GM18507 (cell line): ENCODE measurements around the gene SRRM5.
"Not testable (repeated sequence)": the region's sequence is repeated elsewhere in the genome, so short reads cannot be mapped to it uniquely, and the experiment has no call there.

ENCODE experiments used
- DNase-seq: peaks from one replicate; pipeline ENCODE4 v3.0.0; 2011; ENCODE audit warnings: low read depth; ENCODE audit not compliant: insufficient read length; ENCODE audit errors: extremely low spot score
- FAIRE-seq: peaks from 2 replicates; lab custom pipeline; 2011; peaks lifted over from hg19 to GRCh38; lab: Jason Lieb, UNC

Gene SRRM5, protein sequence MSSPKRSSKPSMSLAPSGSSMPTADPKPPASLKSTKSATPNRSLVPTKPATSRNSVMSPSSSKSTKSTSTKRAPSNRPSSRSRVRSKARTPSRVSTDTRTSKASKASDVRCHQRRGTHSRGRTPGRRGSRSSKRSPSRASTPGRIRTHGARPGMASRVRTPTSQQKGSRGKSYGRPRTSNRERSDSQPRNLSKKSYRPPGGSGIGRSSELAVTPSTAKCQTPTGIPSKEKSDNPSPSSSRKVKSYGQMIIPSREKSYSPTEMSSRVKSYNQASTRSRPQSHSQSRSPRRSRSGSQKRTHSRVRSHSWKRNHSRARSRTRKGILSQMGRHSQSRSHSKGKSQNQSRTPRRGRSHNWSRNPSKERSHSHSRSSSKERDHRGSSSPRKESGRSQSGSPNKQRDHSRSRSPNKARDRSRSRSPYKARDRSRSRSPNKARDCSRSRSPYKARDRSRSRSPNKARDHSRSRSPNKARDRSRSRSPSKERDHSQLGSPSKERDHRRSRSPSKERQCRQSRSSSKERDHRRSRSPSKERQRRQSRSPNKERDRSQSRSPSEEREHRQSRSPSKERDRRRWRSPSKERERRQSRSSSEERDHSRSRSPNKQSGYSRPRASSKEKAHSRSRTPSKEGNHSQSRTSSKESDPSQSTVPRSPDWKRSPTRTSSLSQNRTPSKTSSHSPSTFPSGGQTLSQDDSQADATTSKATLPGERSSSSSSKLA

DNA sequence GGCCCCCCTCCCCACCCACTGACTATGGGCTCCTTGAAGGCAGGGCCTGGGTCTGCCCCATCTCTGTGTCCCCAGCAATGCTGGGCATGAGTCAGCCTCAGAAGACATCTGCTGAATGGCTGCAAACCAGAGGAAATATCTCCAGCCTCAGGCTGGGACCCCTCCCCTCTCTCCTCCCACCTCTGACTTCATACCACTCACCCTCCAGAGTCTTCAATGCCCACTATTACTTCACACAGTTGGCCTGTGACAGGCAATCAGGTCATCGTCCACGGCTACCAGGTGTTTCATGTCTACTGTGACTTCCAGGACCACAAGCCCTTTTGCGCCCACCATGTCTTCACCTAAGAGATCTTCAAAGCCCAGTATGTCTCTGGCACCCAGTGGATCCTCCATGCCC, at the start of gene SRRM5:
SRRM5 (plus strand) TSS at position 301 of the 400 bp plus-strand sequence; CDS start at position 335, 34 bp downstream.
- no peak for FAIRE-seq

DNA sequence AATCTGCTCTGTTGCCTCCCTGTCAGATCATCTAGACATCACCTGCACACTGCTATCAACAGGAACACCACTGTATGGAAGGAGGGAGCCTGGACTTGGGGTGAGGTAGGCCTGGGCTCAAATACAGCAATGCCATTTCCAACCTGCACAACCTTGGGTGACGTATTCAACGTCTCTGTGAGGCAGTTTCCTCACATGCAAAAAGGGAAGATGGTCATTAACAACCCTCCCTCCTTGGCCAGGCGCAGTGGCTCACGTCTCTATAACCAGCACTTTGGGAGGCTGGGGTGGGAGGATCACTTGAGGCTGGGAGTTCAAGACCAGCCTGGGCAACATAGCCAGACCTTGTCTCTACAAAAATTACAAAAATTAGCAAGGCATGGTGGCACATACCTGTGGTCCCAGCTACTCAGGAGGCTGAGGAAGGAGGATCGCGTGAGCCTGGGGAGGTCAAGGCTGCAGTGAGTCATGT, 49.6 kb upstream of the SRRM5 start:
- FAIRE-seq, result no peak
- DNase-seq, result no peak

More for the DNA sequence above, at the start of gene SRRM5:
- no peak for DNase-seq

DNA sequence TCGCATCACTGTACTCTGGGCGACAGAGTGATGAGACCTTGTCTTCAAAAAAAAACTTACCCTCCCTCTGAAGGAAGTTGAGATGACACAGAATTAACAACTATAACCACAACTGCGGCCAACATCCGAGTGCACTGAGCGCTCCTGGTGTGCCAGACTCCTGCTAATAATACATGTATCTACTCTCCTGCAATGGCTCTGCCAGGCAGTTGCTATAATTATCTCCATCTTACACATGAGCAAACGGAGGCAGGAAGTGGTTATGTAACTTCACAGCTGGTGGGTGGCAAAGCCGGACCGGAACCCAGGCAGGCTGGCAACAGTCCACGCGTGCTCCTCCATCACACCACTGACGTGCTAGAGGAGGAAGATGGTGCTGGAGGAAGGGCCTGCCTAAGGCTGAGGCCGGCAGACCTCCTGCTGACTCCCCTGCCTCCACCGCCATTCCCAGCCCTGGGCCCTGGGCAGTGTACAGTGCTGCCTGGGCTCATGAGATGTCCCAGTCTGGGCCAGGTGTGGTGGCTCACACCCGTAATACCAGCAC, 49.1 kb upstream of the SRRM5 start:
- peak; percentile 92 for FAIRE-seq
- peak; percentile 33 for DNase-seq

DNA sequence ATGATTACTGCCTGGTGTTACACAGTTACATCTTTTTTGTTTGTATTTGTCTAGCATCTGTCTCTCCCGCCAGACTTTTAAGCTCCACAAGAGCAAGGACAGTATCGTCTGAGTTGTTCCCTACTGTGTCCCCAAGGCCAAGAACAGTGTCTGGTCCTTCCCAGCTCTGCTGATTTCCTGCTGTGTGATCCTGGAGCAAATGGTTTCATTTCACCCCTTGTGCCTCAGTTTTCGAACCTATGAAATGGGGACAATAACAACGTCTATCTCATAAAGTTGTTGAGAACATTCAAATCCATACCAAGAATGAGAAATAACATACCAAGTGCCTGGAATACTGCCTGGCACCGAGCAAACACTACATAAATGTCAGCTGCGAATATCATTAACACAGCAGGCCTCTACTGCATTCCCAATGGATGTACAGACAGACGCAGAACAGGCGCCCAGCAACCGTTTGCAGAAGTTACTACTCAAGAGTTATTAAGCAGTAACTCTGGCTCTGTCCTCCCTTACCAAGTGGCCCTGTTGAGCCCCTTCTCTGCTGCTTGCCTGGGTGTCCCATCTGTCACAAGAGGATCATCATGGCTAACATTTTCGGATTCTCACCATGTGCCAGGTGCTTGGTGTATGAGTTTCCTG, 48.0 kb upstream of the SRRM5 start:
- no peak for DNase-seq
- FAIRE-seq, result no peak

DNA sequence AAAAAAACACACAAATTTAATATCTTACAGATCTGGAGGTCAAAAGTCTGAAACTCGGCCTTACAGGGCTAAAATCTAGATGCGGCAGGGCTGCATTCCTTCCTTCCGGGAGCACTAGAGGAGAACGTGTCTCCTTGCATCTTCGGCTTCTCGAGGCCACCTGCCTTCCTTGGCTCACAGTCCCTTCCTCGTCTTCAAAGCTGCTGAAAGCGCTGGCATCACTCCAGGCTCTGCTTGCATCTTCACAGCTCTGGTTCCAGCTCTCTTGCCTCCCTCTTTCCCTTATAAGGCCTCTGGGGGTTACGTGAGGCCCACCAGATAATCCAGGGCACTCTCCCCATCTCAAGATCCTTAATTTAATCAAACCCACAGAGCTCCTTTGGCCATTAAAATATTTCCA, 47.1 kb upstream of the SRRM5 start:
- FAIRE-seq, result no peak
- DNase-seq, result no peak

DNA sequence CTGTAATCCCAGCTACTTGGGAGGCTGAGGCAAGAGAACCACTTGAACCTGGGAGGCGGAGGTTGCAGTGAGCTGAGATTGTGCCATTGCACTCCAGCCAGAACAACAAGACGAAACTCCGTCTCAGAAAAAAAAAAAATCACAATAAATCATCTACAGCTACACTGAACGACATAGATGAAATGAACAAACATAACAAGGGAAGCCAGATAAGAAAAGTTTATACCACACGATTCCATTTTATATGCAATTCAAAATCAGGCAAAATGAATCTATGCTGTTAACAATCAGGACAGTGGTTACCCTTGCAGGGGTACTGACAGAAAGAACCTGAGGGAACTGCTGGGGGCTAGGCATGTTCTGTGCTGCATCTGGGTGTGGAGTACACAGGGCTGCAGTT, 42.2 kb upstream of the SRRM5 start:
- DNase-seq (no peak), FAIRE-seq (no peak)

DNA sequence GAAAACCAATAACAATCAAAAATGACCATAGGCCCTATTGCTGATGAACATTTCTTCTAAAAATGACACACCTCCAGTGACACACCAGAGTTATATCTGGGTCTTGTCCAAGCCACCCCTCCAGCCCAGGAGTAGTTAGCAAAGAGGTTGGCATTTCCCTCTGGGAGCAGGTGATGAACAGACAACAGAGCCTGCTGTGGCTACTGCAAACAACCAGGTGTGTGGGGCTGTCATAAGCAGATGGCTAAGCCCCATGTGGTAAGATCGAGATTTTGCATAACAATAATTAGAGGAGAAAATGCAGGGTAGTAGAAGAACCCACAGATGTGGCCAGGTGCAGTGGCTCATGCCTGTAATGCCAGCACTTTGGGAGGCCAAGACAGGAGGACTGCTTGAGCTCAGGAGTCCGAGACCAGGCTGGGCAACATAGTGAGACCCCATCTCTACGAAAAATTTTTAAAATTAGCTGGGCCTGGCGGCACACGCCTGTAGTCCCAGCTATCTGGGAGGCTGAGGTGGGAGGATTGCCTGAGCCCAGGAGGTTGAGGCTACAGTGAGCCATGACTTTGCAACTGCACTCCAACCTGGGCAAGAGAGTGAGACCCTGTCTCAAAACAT, 41.6 kb upstream of the SRRM5 start:
- DNase-seq, result no peak

DNA sequence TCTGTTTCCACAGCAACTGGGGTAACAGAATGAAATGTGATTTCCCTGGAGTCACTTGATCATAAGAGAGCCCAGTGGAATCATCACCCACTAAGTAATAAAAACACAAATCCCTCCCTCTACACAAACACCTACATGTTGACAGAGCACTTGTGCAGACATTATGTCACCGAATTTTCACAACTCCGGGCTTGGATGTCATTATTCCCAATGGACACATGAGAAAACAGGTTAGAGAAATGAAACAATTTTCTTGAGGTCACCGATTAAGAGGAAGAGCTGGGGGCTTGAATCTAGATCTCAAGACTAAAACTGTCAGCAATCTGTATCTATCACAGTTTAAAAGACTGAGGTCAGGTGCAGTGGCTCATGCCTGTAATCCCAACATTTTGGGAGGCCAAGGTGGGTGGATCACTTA, 39.7 kb upstream of the SRRM5 start:
- DNase-seq (no peak), FAIRE-seq (no peak)

More for the DNA sequence above, 41.6 kb upstream of the SRRM5 start:
- no peak for FAIRE-seq

DNA sequence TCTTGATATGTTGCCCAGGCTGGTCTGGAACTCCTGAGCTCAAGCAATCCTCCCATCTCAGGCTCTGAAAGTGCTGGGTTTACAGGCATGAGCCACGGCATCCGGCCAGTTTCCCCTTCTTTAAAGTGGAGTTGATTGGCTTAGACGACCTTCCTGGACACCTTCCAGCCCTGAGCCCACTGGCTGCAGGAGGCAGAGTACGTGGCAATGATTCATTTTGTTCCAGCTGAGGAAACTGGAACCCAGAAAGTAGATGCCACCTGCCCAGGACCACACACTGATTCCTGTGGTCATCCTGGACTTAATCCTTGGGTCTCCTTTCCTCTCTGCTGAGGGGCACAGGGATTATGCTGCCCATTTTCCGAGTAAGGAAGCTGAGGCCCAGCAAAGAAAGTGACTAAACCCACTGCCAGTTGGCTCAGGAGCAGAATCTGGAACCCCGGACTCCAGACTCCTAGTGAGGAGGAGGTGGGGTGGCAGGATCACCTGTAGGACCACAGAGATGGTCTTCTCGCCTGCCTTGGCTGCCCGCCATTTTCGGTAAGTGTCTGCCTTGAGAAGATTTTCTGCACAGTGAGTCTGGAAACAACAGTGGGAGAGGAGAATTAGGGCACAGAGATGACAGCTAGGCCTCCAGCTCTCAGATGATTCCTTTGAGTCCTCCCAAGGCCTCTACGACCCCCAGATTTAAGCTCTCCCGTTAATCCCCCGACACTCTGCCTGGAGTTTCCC, 37.3 kb upstream of the SRRM5 start:
- DNase-seq (no peak), FAIRE-seq (no peak)

DNA sequence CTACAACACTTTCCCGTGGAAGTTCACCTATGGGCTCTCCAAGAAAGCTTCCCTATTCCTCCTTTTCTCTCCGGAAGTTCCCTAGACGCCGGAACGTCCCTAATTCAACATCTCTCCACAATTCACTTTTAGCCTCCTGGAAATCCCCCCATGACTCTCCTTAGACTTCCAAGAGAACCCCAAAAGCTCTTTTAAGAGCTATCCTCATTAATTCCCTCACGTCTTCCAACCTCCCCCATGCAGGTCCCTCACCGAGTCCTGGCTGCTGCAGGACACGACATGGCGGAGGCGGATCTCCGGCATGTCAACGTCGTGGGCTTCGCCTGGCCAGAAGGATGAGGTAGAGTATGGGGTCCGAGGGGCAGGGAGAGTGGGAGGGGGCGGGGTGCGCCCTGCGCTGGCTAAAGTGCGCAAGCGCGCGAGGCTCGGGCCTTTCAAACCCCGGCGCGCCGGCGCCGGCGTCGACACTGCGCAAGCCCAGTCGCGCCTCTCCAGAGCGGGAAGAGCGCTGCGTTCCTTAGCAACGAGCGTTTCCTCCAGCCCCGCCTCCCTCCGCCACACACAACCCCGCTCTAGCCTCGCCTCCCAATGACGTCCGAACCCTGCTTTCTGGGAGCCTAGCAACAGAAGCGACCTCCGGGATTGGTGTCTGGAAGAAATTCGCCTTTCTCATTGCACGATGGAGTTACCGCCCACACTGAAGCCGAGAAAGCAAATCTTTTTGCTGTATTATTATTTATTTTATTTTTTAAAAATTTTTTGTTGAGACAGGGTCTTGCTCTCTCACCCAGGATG, 36.5 kb upstream of the SRRM5 start, which contains the start of the genes PINLYP and XRCC1:
PINLYP (plus strand) TSS at position 646 of the 795 bp plus-strand sequence. CDS start 1,391 bp downstream, outside the sequence.
XRCC1 (minus strand) TSS at position 372 of the 795 bp plus-strand sequence; CDS start at position 303, 69 bp downstream.
- DNase-seq, result peak; percentile 96
- peak; percentile 100 for FAIRE-seq

DNA sequence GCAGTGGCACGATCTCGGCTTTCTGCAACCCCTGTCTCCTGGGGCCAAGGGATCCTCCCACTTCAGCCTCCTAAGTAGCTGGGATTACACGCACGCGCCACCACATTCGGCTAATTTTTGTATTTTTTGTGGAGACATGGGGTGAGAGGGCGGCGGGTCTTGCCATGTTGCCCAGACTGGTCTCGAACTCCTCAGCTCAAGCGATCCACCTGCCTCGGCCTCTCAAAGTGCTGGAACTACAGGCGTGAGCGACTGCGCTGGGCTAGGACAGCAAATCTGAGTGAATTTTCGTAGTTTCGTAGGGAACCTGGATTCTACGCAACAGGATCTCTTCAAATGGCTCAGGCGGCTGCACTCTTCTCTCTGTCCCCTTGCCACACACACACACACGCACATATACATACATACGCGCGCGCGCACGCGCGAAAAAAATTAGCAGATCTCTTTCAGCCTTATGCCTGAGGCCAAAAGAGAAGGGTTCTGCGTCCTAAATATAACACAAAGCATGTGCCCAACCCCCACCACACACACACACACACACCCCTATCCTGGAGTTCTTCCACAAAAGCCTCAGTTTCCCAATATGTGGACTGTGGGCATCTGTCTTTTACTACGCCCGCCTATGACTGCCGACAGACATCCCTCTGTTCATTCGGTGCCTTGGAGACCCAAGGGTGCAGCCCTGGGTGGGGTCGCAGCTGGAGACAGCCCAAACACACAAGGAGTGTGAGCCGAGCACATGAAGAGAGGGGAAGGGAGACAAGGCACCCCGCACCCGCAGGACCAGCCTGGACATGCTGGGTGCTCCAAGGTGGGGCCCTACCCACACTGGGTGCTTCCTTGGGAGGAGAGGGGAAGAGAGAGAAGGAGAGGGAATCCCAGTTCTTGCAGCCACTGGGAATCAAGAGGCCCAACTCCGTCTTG, 35.7 kb upstream of the SRRM5 start:
- DNase-seq, result no peak
- no peak for FAIRE-seq

DNA sequence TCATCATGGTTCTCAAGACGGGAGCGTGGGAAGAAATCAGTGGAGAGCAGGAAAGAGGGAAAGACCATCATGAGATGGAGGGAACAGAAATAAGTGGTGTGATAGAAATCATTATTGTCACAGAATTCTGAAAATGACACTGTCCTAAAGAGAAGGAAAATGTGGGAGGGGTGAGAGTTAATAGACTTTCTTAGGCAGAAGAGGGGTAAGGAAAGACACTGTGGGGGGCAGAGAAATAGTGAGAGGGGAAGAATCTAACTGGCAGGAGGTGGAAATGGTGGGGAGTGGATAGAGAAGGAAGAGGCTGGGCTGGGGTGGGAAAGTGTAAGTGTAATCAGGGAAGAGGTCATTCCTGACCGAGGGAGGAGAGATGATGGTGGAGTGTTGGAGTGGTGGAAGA, 33.1 kb upstream of the SRRM5 start:
- DNase-seq (no peak), FAIRE-seq (no peak)

DNA sequence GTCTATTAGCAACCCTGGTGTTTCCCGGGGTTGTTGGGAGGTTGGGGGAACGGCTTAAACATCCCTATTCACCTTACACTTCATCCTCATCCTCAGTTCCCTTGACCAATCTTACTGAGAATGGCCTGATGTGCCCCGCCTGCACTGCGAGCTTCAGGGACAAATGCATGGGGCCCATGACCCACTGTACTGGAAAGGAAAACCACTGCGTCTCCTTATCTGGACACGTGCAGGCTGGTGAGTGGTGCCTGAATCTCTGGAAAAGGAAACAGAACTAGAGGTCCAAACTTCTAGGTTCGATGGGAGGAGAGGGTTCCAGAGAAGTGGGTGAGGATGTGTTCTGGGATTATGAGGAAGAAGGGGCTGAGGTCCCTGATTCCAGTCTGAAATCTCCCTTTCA, 30.4 kb upstream of the SRRM5 start:
- no peak for DNase-seq
- FAIRE-seq, result no peak

DNA sequence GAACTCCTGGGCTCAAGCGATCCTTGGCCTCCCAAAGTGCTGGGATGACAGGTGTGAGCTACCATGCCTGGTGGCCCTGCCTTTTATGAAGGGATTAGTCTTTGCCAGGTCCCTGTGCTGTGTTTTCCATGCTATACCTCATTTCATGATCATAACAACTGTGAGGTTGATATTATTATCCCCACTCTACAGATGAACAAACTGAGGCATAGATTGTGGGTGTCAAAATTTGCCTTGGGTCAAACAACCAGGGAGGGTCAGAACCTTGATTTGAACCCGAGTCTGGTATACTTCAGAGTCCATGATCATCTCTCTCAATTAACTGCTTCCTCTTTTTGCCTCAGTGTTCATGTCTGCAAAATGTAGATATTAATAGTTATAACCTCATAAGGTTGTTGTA, 29.4 kb upstream of the SRRM5 start:
- no peak for DNase-seq
- FAIRE-seq, result no peak

DNA sequence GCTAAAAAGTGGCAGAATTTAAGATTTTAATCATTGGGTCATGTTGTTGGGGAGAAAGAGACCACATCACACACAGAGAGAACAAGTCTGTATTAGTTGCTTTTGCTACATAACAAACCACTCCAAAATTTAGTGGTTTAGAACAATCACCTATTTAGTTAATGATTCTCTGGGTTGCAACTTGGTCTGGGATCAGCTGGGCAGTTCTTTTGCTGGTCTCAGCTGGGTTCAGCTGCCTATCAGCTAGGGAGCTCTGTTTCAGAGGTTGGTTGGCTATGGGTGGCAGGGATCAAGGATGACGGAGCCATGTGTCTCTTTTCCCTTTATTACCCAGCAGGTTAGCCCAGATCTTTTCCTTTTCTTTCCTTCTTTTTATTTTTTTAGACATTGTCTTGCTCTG, 27.4 kb upstream of the SRRM5 start:
- FAIRE-seq (peak; percentile 81), DNase-seq (no peak)

DNA sequence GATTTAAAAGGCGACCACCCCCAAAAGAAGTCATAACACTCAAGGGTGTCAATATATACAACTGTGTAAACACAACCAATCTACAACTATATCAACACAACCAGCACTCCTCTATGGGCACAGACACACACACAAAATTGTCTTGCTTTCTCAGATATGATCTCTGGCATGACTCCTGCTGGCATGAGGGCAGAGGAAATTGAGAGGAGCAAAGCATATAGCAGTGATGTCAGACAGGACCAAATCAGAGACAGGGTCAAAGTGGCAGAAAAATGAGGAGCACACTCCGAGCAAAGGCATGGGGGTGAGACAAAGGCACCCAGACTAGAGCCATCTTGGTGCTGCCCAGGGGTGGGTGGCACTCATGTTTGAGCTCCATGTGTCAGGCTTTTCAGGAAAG, 25.5 kb upstream of the SRRM5 start:
- DNase-seq, result no peak
- no peak for FAIRE-seq

DNA sequence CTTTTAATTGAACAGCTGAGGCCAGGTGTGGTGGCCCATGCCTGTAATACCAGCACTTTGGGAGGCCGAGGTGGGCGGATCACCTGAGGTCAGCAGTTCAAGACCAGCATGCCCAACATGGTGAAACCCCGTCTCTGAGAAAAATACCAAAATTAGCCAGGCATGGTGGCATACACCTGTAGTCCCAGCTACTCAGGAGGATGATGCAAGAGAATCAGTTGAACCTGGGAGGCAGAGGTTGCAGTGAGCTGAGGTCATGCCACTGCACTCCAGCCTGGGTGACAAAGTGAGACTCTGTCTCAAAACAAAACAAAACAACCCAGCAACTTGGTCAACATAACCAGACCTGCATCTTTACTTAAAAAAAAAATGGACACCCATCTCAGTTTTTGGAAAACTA, 24.9 kb upstream of the SRRM5 start:
- not testable (repeated sequence) for DNase-seq, FAIRE-seq
